Osteocyte (in vitro differentiated cells): Measurements from ENCODE around the gene HTRA2. TPM values are rescaled to one million over a fixed set of nuclear protein-coding genes. Genes with fewer than 3 reads are reported as not detected.

Experiments used
- DNase-seq: peaks from one replicate; pipeline ENCODE4 v3.0.0; 2021; ENCODE audit warnings: mixed read lengths; ENCODE audit not compliant: unreplicated experiment; ENCODE audit errors: extremely low spot score
- H3K27ac Mint-ChIP-seq: one replicate; pipeline ENCODE4 v1.8.0; 2021; ENCODE audit warnings: mild to moderate bottlenecking, mixed read lengths; ENCODE audit not compliant: unreplicated experiment
- H3K27me3 Mint-ChIP-seq: one replicate; pipeline ENCODE4 v1.8.0; 2021; ENCODE audit warnings: mixed read lengths; ENCODE audit not compliant: unreplicated experiment
- H3K36me3 Mint-ChIP-seq: one replicate; pipeline ENCODE4 v1.8.0; 2021; ENCODE audit warnings: mixed read lengths; ENCODE audit not compliant: unreplicated experiment
- H3K4me1 Mint-ChIP-seq: one replicate; pipeline ENCODE4 v1.8.0; 2021; ENCODE audit warnings: mixed read lengths; ENCODE audit not compliant: unreplicated experiment
- H3K4me3 Mint-ChIP-seq: one replicate; pipeline ENCODE4 v1.8.0; 2021; ENCODE audit warnings: mild to moderate bottlenecking, moderate library complexity, mixed read lengths; ENCODE audit not compliant: unreplicated experiment
- H3K9me3 Mint-ChIP-seq: one replicate; pipeline ENCODE4 v1.8.0; 2021; ENCODE audit warnings: mixed read lengths; ENCODE audit not compliant: unreplicated experiment
- CTCF ChIP-seq: fragments of 200-600 bp; sonication (generic); IDR thresholded peaks from 2 replicates; pipeline ENCODE4 v1.5.0; 2021; ENCODE audit warnings: antibody characterized with exemption, mild to moderate bottlenecking, moderate library complexity
- total RNA-seq: library from RNA; stranded (reverse); gene quantifications from 2 replicates; pipeline ENCODE4 v1.2.1, GENCODE V29; 2021

HTRA2 gene
- total RNA-seq, 1 donor from 2014 or later: 32.3 TPM

GRCh38 chr2:74499267-74499939, 30.3 kb upstream of the HTRA2 start, which contains the start of gene LBX2:
Gene LBX2, minus strand, starts transcription at chr2:74499603. Its CDS starts 66 bp downstream, at chr2:74499537.
- peaks cover 51% of the 10 kb centered on the region for H3K4me1 Mint-ChIP-seq
- peak within 1 kb of the TSS; percentile 40 for H3K27ac Mint-ChIP-seq
- H3K27me3 Mint-ChIP-seq: peaks cover 39% of the 10 kb centered on the region
- TF ChIP-seq CTCF: no peak
- no peaks in the 10 kb centered on the region for H3K9me3 Mint-ChIP-seq
- H3K36me3 Mint-ChIP-seq: peaks cover 8% of the 10 kb centered on the region
- H3K4me3 Mint-ChIP-seq: peak within 1 kb of the TSS; percentile 76
- no peak for DNase-seq

GRCh38 chr2:74499940-74500577, 29.7 kb upstream of the HTRA2 start:
- DNase-seq: no peak
- Mint-ChIP-seq H3K27ac (no peak overlapping the region), H3K27me3 (peaks cover 39% of the 10 kb centered on the region), H3K4me3 (peak overlapping the region; percentile 10), H3K36me3 (peaks cover 14% of the 10 kb centered on the region), H3K9me3 (no peaks in the 10 kb centered on the region), H3K4me1 (peaks cover 57% of the 10 kb centered on the region)
- TF ChIP-seq CTCF: no peak

- H3K9me3 Mint-ChIP-seq: no peaks in the 10 kb centered on the region
- TF ChIP-seq CTCF: no peak
- no peak overlapping the region for H3K4me3 Mint-ChIP-seq
- peaks cover 39% of the 10 kb centered on the region for H3K27me3 Mint-ChIP-seq
- peaks cover 62% of the 10 kb centered on the region for H3K4me1 Mint-ChIP-seq
- DNase-seq: no peak
- no peak overlapping the region for H3K27ac Mint-ChIP-seq
- H3K36me3 Mint-ChIP-seq: peaks cover 18% of the 10 kb centered on the region
Measured at GRCh38 chr2:74500578-74500946, 29.2 kb upstream of the HTRA2 start.

- peaks cover 15% of the 10 kb centered on the region for H3K36me3 Mint-ChIP-seq
- no peak for DNase-seq
- peaks cover 71% of the 10 kb centered on the region for H3K4me1 Mint-ChIP-seq
- TF ChIP-seq CTCF: no peak
- H3K9me3 Mint-ChIP-seq: no peaks in the 10 kb centered on the region
- peaks cover 39% of the 10 kb centered on the region for H3K27me3 Mint-ChIP-seq
- H3K27ac Mint-ChIP-seq: no peak overlapping the region
- H3K4me3 Mint-ChIP-seq: peak overlapping the region; percentile 71
Measured at GRCh38 chr2:74501335-74502071, 28.2 kb upstream of the HTRA2 start.

- Mint-ChIP-seq H3K9me3 (no peaks in the 10 kb centered on the region), H3K4me1 (peaks cover 76% of the 10 kb centered on the region), H3K36me3 (peaks cover 19% of the 10 kb centered on the region), H3K27ac (no peak overlapping the region), H3K27me3 (peaks cover 36% of the 10 kb centered on the region), H3K4me3 (peak overlapping the region; percentile 71)
- TF ChIP-seq CTCF: no peak
- no peak for DNase-seq
Measured at GRCh38 chr2:74502147-74502719, 27.5 kb upstream of the HTRA2 start.
